Keratinocyte (primary cell): ENCODE results near the gene SLIT3. TPM values are rescaled to one million over a fixed set of nuclear protein-coding genes. Genes with fewer than 3 reads are reported as not detected.

Experiments used
- DNase-seq: peaks from one replicate; pipeline ENCODE4 v3.0.0-alpha.2; 2011; ENCODE audit warnings: low read depth, missing footprints, low spot score
- FAIRE-seq: peaks from 2 replicates; lab custom pipeline; 2011; peaks lifted over from hg19 to GRCh38; lab: Jason Lieb, UNC
- H2AFZ ChIP-seq: 2 replicates; pipeline ENCODE4 v1.6.0; 2012; ENCODE audit warnings: low read length, control low read depth, inconsistent platforms; ENCODE audit not compliant: control insufficient read depth
- H3K27ac ChIP-seq: 2 replicates; pipeline ENCODE4 v1.5.1; 2011; ENCODE audit warnings: low read length; ENCODE audit not compliant: control insufficient read depth, insufficient read depth
- H3K27me3 ChIP-seq: 3 replicates; pipeline ENCODE4 v1.6.0; 2011; ENCODE audit warnings: low read length; ENCODE audit not compliant: control insufficient read depth, insufficient read depth; ENCODE audit errors: extremely low read depth
- H3K36me3 ChIP-seq, 2 experiments: 2 replicates in 1 of 2; 3 replicates in 1 of 2; pipeline ENCODE4 v1.5.1; 2011; ENCODE audit warnings: low read length in 2 of 2, mild to moderate bottlenecking in 1 of 2; ENCODE audit not compliant: control insufficient read depth in 2 of 2, insufficient read depth in 2 of 2; ENCODE audit errors: extremely low read depth in 1 of 2
- H3K4me1 ChIP-seq: 3 replicates; pipeline ENCODE4 v1.5.1; 2011; ENCODE audit warnings: low read length; ENCODE audit not compliant: control insufficient read depth, insufficient read depth; ENCODE audit errors: extremely low read depth
- H3K4me2 ChIP-seq: 3 replicates; pipeline ENCODE4 v1.6.0; 2011; ENCODE audit warnings: low read depth, low read length; ENCODE audit not compliant: control insufficient read depth, insufficient read depth; ENCODE audit errors: extremely low read depth
- H3K4me3 ChIP-seq, 3 experiments: fragments of 200-600 bp in 1 of 3; sonication (generic) in 1 of 3; 2 replicates in 2 of 3; 3 replicates in 1 of 3; pipeline ENCODE4 v1.5.1; 2011 to 2016; ENCODE audit warnings: low read length in 3 of 3, mild to moderate bottlenecking in 3 of 3, control low read depth in 2 of 3, inconsistent platforms in 1 of 3, low read depth in 1 of 3, mixed read lengths in 1 of 3, mixed run types in 1 of 3, moderate library complexity in 1 of 3; ENCODE audit not compliant: control insufficient read depth in 2 of 3, insufficient read depth in 2 of 3; ENCODE audit errors: extremely low read depth in 1 of 3
- H3K79me2 ChIP-seq: 2 replicates; pipeline ENCODE4 v1.6.0; 2012; ENCODE audit warnings: low read length; ENCODE audit not compliant: control insufficient read depth, insufficient read depth
- H3K9ac ChIP-seq: 3 replicates; pipeline ENCODE4 v1.6.0; 2011; ENCODE audit warnings: low read length; ENCODE audit not compliant: control insufficient read depth, insufficient read depth; ENCODE audit errors: extremely low read depth
- H3K9me1 ChIP-seq: 3 replicates; pipeline ENCODE4 v1.6.0; 2011; ENCODE audit warnings: low read length; ENCODE audit not compliant: control insufficient read depth, insufficient read depth; ENCODE audit errors: extremely low read depth
- H3K9me3 ChIP-seq: 2 replicates; pipeline ENCODE4 v1.5.1; 2012; ENCODE audit warnings: low read depth, low read length; ENCODE audit not compliant: control insufficient read depth
- H4K20me1 ChIP-seq: 3 replicates; pipeline ENCODE4 v1.6.0; 2011; ENCODE audit warnings: low read length; ENCODE audit not compliant: control insufficient read depth, insufficient read depth; ENCODE audit errors: extremely low read depth
- CTCF ChIP-seq, 3 experiments: IDR thresholded peaks in 1 of 3; conservative IDR thresholded peaks in 1 of 3; optimal IDR thresholded peaks in 1 of 3; 2 replicates in 2 of 3; 3 replicates in 1 of 3; pipeline versions ENCODE3 to v1.5.1; 2011; ENCODE audit warnings: low read length in 3 of 3, mild to moderate bottlenecking in 3 of 3, moderate library complexity in 2 of 3, control low read depth in 1 of 3, inconsistent platforms in 1 of 3; ENCODE audit not compliant: insufficient read depth in 2 of 3; ENCODE audit errors: extremely low read depth in 1 of 3
- EZH2 ChIP-seq: IDR thresholded peaks from one replicate; pipeline ENCODE4 v1.6.1; 2012; ENCODE audit warnings: inconsistent platforms, mild to moderate bottlenecking, low read length, moderate library complexity
- dilution Hi-C: fragments of 300-500 bp; cut with MboI; formaldehyde crosslinking; loops from one replicate; pipeline ENCODE4 v1.7.0; 2020; ENCODE audit warnings: low sequenced_read_pairs; ENCODE audit not compliant: extremely low pct_ligation_motif_present
- polyA plus RNA-seq, 5 experiments: library from polyadenylated mRNA; depleted of rRNA in 3 of 5; stranded (reverse) in 3 of 5; stranded (forward) in 1 of 5; unstranded in 1 of 5; fragments of >200 nt; gene quantifications; 1 replicate in 1 of 5; 2 replicates in 3 of 5; 3 replicates in 1 of 5; pipeline versions ENCODE4 v1.2.1 to v1.2.3, GENCODE V29; 2011 to 2012; ENCODE audit warnings: missing spikeins in 2 of 5, low read depth in 1 of 5, low replicate concordance in 1 of 5

The SLIT3 gene
- polyA plus RNA-seq, 1 donor (not counting 4 experiments of a cell fraction or from before 2014, with no cell fraction given): 2.4 TPM

GRCh38 chr5:169294621-169295020, 6.3 kb downstream of the SLIT3 start:
- Histone ChIP-seq H3K27me3 (no peaks in the 10 kb centered on the region), H3K9me3 (no peaks in the 10 kb centered on the region), H3K79me2 (no peaks in the 10 kb centered on the region), H3K9me1 (no peaks in the 10 kb centered on the region), H4K20me1 (no peaks in the 10 kb centered on the region), H3K36me3 (no peaks in the 10 kb centered on the region), H3K4me2 (no peak overlapping the region), H3K4me1 (no peaks in the 10 kb centered on the region), H2AFZ (no peak overlapping the region), H3K27ac (no peak overlapping the region), H3K4me3 (no peak overlapping the region), H3K9ac (no peak overlapping the region)
- FAIRE-seq (no peak), DNase-seq (no peak)
- no peak for TF ChIP-seq EZH2
- no peak for TF ChIP-seq CTCF (optimal IDR thresholded peaks at IDR 0.05 in 1 of 3, IDR thresholded peaks at IDR 0.05 in 1 of 3, conservative IDR thresholded peaks at IDR 0.05 in 1 of 3; ENCODE audit: extremely low read depth in 1 of 3, insufficient read depth in 2 of 3, low read length in 3 of 3)
- dilution Hi-C loops: no loop called here

- Histone ChIP-seq H3K79me2 (no peaks in the 10 kb centered on the region), H3K27ac (no peak overlapping the region), H3K36me3 (no peaks in the 10 kb centered on the region), H3K4me1 (no peaks in the 10 kb centered on the region), H3K4me2 (no peak overlapping the region), H2AFZ (no peak overlapping the region), H3K9me3 (no peaks in the 10 kb centered on the region), H3K9ac (no peak overlapping the region), H3K9me1 (no peaks in the 10 kb centered on the region), H3K27me3 (no peaks in the 10 kb centered on the region), H3K4me3 (no peak overlapping the region), H4K20me1 (no peaks in the 10 kb centered on the region)
- no peak for DNase-seq
- no peak for FAIRE-seq
- dilution Hi-C loops: no loop called here
- TF ChIP-seq CTCF (optimal IDR thresholded peaks at IDR 0.05 in 1 of 3, IDR thresholded peaks at IDR 0.05 in 1 of 3, conservative IDR thresholded peaks at IDR 0.05 in 1 of 3; ENCODE audit: extremely low read depth in 1 of 3, insufficient read depth in 2 of 3, low read length in 3 of 3) (no peak), EZH2 (no peak)
These were observed 9.1 kb downstream of the SLIT3 start for GRCh38 chr5:169291877-169292276.
